ENCODE measurements around the gene MSMB. TPM values are rescaled to one million over a fixed set of nuclear protein-coding genes. Genes with fewer than 3 reads are reported as not detected.

The MSMB gene
- polyA plus RNA-seq, 1 of the 3 experiments (the other 2 are of a cell fraction): not detected

- H3K79me2 ChIP-seq (ENCODE audit: insufficient read depth): peaks cover 64% of the 10 kb centered on the region
- peaks cover 5 to 16% of the 10 kb centered on the region in 2 experiments; a peak in 3 of 4 replicates for H3K4me1 ChIP-seq (ENCODE audit: control insufficient read depth in 1 of 2, insufficient read depth in 2 of 2, low read depth in 1 of 2, low read length in 1 of 2)
- peaks cover 0 to 5% of the 10 kb centered on the region in 2 experiments for H3K36me3 ChIP-seq (replicated peaks in 1 of 2; ENCODE audit: control insufficient read depth in 1 of 2, insufficient read depth in 2 of 2, low read length in 1 of 2)
- TF ChIP-seq NRF1 (IDR thresholded peaks at IDR 0.05; ENCODE audit: low read depth, low read length) (no peak), SMC3 (IDR thresholded peaks at IDR 0.05; ENCODE audit: low read depth, low read length) (peak; percentile 57), CHD2 (IDR thresholded peaks at IDR 0.05; ENCODE audit: low read length, partially characterized antibody) (no peak), CTCF (IDR thresholded peaks at IDR 0.05) (peak; percentile 80), GABPA (IDR thresholded peaks at IDR 0.05; ENCODE audit: low read depth) (no peak), RAD21 (IDR thresholded peaks at IDR 0.05; ENCODE audit: low read length) (peak; percentile 85)
- TF ChIP-seq, protein P1, sequence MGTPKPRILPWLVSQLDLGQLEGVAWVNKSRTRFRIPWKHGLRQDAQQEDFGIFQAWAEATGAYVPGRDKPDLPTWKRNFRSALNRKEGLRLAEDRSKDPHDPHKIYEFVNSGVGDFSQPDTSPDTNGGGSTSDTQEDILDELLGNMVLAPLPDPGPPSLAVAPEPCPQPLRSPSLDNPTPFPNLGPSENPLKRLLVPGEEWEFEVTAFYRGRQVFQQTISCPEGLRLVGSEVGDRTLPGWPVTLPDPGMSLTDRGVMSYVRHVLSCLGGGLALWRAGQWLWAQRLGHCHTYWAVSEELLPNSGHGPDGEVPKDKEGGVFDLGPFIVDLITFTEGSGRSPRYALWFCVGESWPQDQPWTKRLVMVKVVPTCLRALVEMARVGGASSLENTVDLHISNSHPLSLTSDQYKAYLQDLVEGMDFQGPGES (IDR thresholded peaks at IDR 0.05; ENCODE audit: low read depth, low read length): no peak
- TF ChIP-seq, protein P2, sequence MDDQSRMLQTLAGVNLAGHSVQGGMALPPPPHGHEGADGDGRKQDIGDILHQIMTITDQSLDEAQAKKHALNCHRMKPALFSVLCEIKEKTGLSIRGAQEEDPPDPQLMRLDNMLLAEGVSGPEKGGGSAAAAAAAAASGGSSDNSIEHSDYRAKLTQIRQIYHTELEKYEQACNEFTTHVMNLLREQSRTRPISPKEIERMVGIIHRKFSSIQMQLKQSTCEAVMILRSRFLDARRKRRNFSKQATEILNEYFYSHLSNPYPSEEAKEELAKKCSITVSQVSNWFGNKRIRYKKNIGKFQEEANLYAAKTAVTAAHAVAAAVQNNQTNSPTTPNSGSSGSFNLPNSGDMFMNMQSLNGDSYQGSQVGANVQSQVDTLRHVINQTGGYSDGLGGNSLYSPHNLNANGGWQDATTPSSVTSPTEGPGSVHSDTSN (IDR thresholded peaks at IDR 0.05): no peak
- H4K20me1 ChIP-seq (ENCODE audit: insufficient read depth): peaks cover 24% of the 10 kb centered on the region
- WGBS (ENCODE audit: low lambda C conversion rate): 13% methylated on average over 6 of the region's 6 CpGs
- H3K27ac ChIP-seq (ENCODE audit: low read depth in 2 of 2, low read length in 1 of 2): peak overlapping the region; percentile 11 to 59; a peak in 2 of 4 replicates
- ChIA-PET POLR2A (no interaction called here), CTCF (interaction anchor here (0.7 to 3.1 kb wide), 9 partner anchors 9 to 794 kb away, joined by 3 to 24 read pairs (median 4); no protein-coding TSS in a partner anchor)
- H3K9me2 ChIP-seq: no peaks in the 10 kb centered on the region
- DNase-seq: peak; percentile 62
- peak overlapping the region; percentile 90 for H3K4me2 ChIP-seq
- H2AFZ ChIP-seq (ENCODE audit: low read depth): no peak overlapping the region
- H3K27me3 ChIP-seq (ENCODE audit: insufficient read depth): no peaks in the 10 kb centered on the region
- no peaks in the 10 kb centered on the region for H3K9me3 ChIP-seq
- H3F3A ChIP-seq (replicated peaks; ENCODE audit: insufficient read depth): peaks cover 14% of the 10 kb centered on the region
- peak overlapping the region; percentile 90; the same call in 1 of the 2 replicates for H3K9ac ChIP-seq
- peak overlapping the region; percentile 79 to 94; a peak in 3 of 4 replicates for H3K4me3 ChIP-seq (ENCODE audit: low read depth in 2 of 2, low read length in 1 of 2)
These were observed 17.2 kb downstream of the MSMB start for GRCh38 chr10:46028584-46029460.

DNA sequence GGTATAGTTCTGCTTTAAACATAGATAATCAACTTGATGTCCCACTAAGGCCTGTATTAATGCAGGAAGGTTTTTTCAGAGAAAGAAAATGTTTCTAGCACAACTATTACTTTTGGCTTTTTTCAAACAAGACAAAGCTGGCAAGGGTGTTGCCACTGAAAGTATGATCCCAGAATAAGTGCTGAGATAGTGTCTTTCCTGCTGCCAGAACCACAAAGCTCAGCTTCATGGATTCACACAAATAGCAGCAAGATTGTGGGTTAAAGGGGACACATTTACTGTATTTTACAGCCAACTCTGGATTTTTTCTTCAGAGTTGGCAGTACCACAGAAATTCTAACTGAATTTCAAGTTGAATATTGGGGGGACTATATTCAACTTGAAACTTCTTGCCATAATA lies 20.0 kb downstream of the MSMB start:
- CTCF ChIA-PET: no interaction called here
- H3K4me2 ChIP-seq: no peak overlapping the region
- no peak for TF ChIP-seq REST (IDR thresholded peaks at IDR 0.05; ENCODE audit: low read depth, low read length)
- no peak for TF ChIP-seq EP300 (IDR thresholded peaks at IDR 0.05; ENCODE audit: borderline replicate concordance in 1 of 2, low read depth in 1 of 2, low read length in 1 of 2)
- TF ChIP-seq TEAD4 (IDR thresholded peaks at IDR 0.05; ENCODE audit: borderline replicate concordance, insufficient read depth): no peak
- TF ChIP-seq, protein P1 (IDR thresholded peaks at IDR 0.05; ENCODE audit: low read depth, low read length): no peak
- TF ChIP-seq, protein P3, sequence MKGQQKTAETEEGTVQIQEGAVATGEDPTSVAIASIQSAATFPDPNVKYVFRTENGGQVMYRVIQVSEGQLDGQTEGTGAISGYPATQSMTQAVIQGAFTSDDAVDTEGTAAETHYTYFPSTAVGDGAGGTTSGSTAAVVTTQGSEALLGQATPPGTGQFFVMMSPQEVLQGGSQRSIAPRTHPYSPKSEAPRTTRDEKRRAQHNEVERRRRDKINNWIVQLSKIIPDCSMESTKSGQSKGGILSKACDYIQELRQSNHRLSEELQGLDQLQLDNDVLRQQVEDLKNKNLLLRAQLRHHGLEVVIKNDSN (IDR thresholded peaks at IDR 0.05; ENCODE audit: borderline replicate concordance, low read depth): no peak
- no peak for TF ChIP-seq SMC3 (IDR thresholded peaks at IDR 0.05; ENCODE audit: low read depth, low read length)
- TF ChIP-seq YY1 (IDR thresholded peaks at IDR 0.05; ENCODE audit: low read depth): no peak
- TF ChIP-seq RFX5 (IDR thresholded peaks at IDR 0.05; ENCODE audit: low read length): no peak

More for the DNA sequence above, 20.0 kb downstream of the MSMB start:
- no peak overlapping the region for H2AFZ ChIP-seq (ENCODE audit: low read depth)
- peaks cover 24% of the 10 kb centered on the region for H4K20me1 ChIP-seq (ENCODE audit: insufficient read depth)
- H3K9ac ChIP-seq: no peak overlapping the region
- peaks cover 22% of the 10 kb centered on the region for H3F3A ChIP-seq (replicated peaks; ENCODE audit: insufficient read depth)
- DNase-seq: no peak
- no peaks in the 10 kb centered on the region for H3K27me3 ChIP-seq (ENCODE audit: insufficient read depth)
- no peaks in the 10 kb centered on the region for H3K9me2 ChIP-seq
- no peaks in the 10 kb centered on the region for H3K9me3 ChIP-seq
- POLR2A ChIA-PET: no interaction called here
- H3K36me3 ChIP-seq (replicated peaks in 1 of 2; ENCODE audit: control insufficient read depth in 1 of 2, insufficient read depth in 2 of 2, low read length in 1 of 2): peaks cover 0 to 5% of the 10 kb centered on the region in 2 experiments
- no peak overlapping the region for H3K4me3 ChIP-seq (ENCODE audit: low read depth in 2 of 2, low read length in 1 of 2)
- peaks cover 86% of the 10 kb centered on the region for H3K79me2 ChIP-seq (ENCODE audit: insufficient read depth)
- peaks cover 0 to 18% of the 10 kb centered on the region in 2 experiments; a peak in 3 of 4 replicates for H3K4me1 ChIP-seq (ENCODE audit: control insufficient read depth in 1 of 2, insufficient read depth in 2 of 2, low read depth in 1 of 2, low read length in 1 of 2)
- no peak overlapping the region for H3K27ac ChIP-seq (ENCODE audit: low read depth in 2 of 2, low read length in 1 of 2)
